T-cell (primary cell): ENCODE data around the gene GRM5. TPM values are rescaled to one million over a fixed set of nuclear protein-coding genes. Genes with fewer than 3 reads are reported as not detected.
"Not testable (repeated sequence)": the region's sequence is repeated elsewhere in the genome, so short reads cannot be mapped to it uniquely, and the experiment has no call there.

ENCODE experiments used
- ATAC-seq, 4 experiments: fragments of 200-7000 bp in 3 of 4; fragments of 150-1000 bp in 1 of 4; cut with Tn5 transposase; replicated peaks in 1 of 4; 1 replicate in 3 of 4; 2 replicates in 1 of 4; pipeline ENCODE4 v1.10.0; 2021; ENCODE audit warnings: moderate library complexity in 3 of 4, mild to moderate bottlenecking in 2 of 4, moderate number of reproducible peaks in 1 of 4
- CTCF ChIA-PET, 2 donors: fragments of 300-600 bp; sonication (Branson Sonifier 250); formaldehyde crosslinking; loops; one replicate each; lab custom pipeline; 2022; ENCODE audit warnings: antibody characterized with exemption in 2 of 2; lab: Charles Lee
- POLR2A ChIA-PET, 2 donors: fragments of 300-600 bp; sonication (Branson Sonifier 250); formaldehyde crosslinking; loops; one replicate each; lab custom pipeline; 2022; ENCODE audit warnings: antibody characterized with exemption in 2 of 2; lab: Charles Lee
- DNase-seq, 35 experiments: peaks; one replicate each; pipeline versions ENCODE4 v3.0.0 to v3.0.0-alpha.2; 2013 to 2023
- H3K27ac ChIP-seq: one replicate; pipeline ENCODE4 v1.5.1; 2013; ENCODE audit warnings: low read length
- H3K27me3 ChIP-seq, 2 experiments: replicated peaks in 1 of 2; 1 replicate in 1 of 2; 2 replicates in 1 of 2; pipeline versions ENCODE4 v1.6.1 to v1.7.0; 2013; ENCODE audit warnings: low read length in 1 of 2, mixed read lengths in 1 of 2; ENCODE audit not compliant: control insufficient read depth in 2 of 2, insufficient read depth in 2 of 2; ENCODE audit errors: extremely low read depth in 1 of 2
- H3K36me3 ChIP-seq, 2 donors: 1 replicate in 1 of 2; 2 replicates in 1 of 2; pipeline versions ENCODE4 v1.6.1 to v1.7.0; 2013; ENCODE audit warnings: low read length in 1 of 2; ENCODE audit not compliant: control insufficient read depth in 2 of 2, insufficient read depth in 1 of 2; ENCODE audit errors: extremely low read depth in 1 of 2
- H3K4me1 ChIP-seq, 2 experiments: 1 replicate in 1 of 2; 2 replicates in 1 of 2; pipeline versions ENCODE4 v1.6.1 to v1.7.0; 2013; ENCODE audit warnings: low read length in 2 of 2, mixed read lengths in 1 of 2; ENCODE audit not compliant: insufficient read depth in 2 of 2, control insufficient read depth in 1 of 2; ENCODE audit errors: extremely low read depth in 1 of 2
- H3K4me3 ChIP-seq, 2 donors: 1 replicate in 1 of 2; 2 replicates in 1 of 2; pipeline versions ENCODE4 v1.5.1 to v1.7.0; 2013; ENCODE audit warnings: mild to moderate bottlenecking in 2 of 2, low read length in 1 of 2, moderate library complexity in 1 of 2; ENCODE audit not compliant: control insufficient read depth in 1 of 2; ENCODE audit errors: extremely low read depth in 1 of 2
- H3K9me3 ChIP-seq: 2 replicates; pipeline ENCODE4 v1.7.0; 2013
- H3K27ac Mint-ChIP-seq, 2 donors: one replicate each; pipeline ENCODE4 v1.8.0; 2020 to 2021; ENCODE audit warnings: mild to moderate bottlenecking in 2 of 2, mixed read lengths in 2 of 2
- H3K27me3 Mint-ChIP-seq, 2 donors: one replicate each; pipeline ENCODE4 v1.8.0; 2021 to 2022; ENCODE audit warnings: mixed read lengths in 2 of 2
- H3K36me3 Mint-ChIP-seq: one replicate; pipeline ENCODE4 v1.8.0; 2021; ENCODE audit warnings: mixed read lengths
- H3K4me1 Mint-ChIP-seq, 3 donors: one replicate each; pipeline ENCODE4 v1.8.0; 2020 to 2022; ENCODE audit warnings: mixed read lengths in 3 of 3, mild to moderate bottlenecking in 1 of 3
- H3K4me3 Mint-ChIP-seq, 3 donors: one replicate each; pipeline ENCODE4 v1.8.0; 2020 to 2022; ENCODE audit warnings: mild to moderate bottlenecking in 3 of 3, mixed read lengths in 3 of 3, moderate library complexity in 3 of 3
- H3K9me3 Mint-ChIP-seq, 3 donors: one replicate each; pipeline ENCODE4 v1.8.0; 2020 to 2022; ENCODE audit warnings: mixed read lengths in 3 of 3
- WGBS: methylation state at CpG from one replicate; pipeline ENCODE4 v1.1.5; 2013; ENCODE audit warnings: missing lambda C conversion rate; ENCODE audit not compliant: insufficient coverage; 5-methylcytosine and 5-hydroxymethylcytosine counted together
- total RNA-seq, 35 experiments: library from RNA in 6 of 35; stranded (reverse) in 6 of 35; fragments of 120-200 nt in 1 of 35; gene quantifications; one replicate each; pipeline versions ENCODE4 v1.2.1 to v1.2.4 and lab custom pipeline; 2013 to 2026

The GRM5 gene
- total RNA-seq, 5 donors from 2014 or later (not counting 1 experiment from before 2014, with no cell fraction given) = not detected

GRCh38 chr11:88463301-88463700, 602.5 kb downstream of the GRM5 start:
- WGBS = 67% methylated on average over 2 of the region's 6 CpGs
- ATAC-seq, H3K27ac Mint-ChIP-seq, POLR2A ChIA-PET, H3K4me3 Mint-ChIP-seq, H3K27me3 Mint-ChIP-seq, H3K36me3 ChIP-seq, H3K36me3 Mint-ChIP-seq, CTCF ChIA-PET, H3K4me1 ChIP-seq, H3K9me3 Mint-ChIP-seq, H3K27me3 ChIP-seq, H3K4me3 ChIP-seq, DNase-seq, H3K4me1 Mint-ChIP-seq, H3K27ac ChIP-seq, H3K9me3 ChIP-seq: not testable (repeated sequence)

- 94% methylated on average over 3 of the region's 4 CpGs for WGBS
- H3K36me3 Mint-ChIP-seq, POLR2A ChIA-PET: not testable (repeated sequence)
Measured at GRCh38 chr11:88458047-88458446, 607.7 kb downstream of the GRM5 start.

GRCh38 chr11:88455974-88456373, 609.8 kb downstream of the GRM5 start:
- ChIA-PET POLR2A (interaction anchor here (0.6 to 1.2 kb wide), 2 partner anchors 10 to 40 kb away, joined by 3 read pairs; no protein-coding TSS in a partner anchor), CTCF (interaction anchor here in 1 of 2 donors (0.7 kb wide), 1 partner anchor 319 kb away, joined by 4 read pairs; no protein-coding TSS in a partner anchor)
- no peaks in the 10 kb centered on the region for H3K36me3 ChIP-seq
- no peaks in the 10 kb centered on the region for H3K4me1 ChIP-seq
- Mint-ChIP-seq H3K9me3 (peaks cover 0 to 3% (median 0%) of the 10 kb centered on the region in 3 donors), H3K36me3 (no peaks in the 10 kb centered on the region), H3K27ac (no peak overlapping the region), H3K27me3 (no peaks in the 10 kb centered on the region), H3K4me3 (no peak overlapping the region), H3K4me1 (no peaks in the 10 kb centered on the region)
- WGBS = 100% methylated on average over 2 of the region's 2 CpGs
- H3K27ac ChIP-seq = no peak overlapping the region
- DNase-seq (no peak), ATAC-seq (no peak)
- H3K4me3 ChIP-seq = no peak overlapping the region
- no peaks in the 10 kb centered on the region for H3K9me3 ChIP-seq
- no peaks in the 10 kb centered on the region for H3K27me3 ChIP-seq

More at GRCh38 chr11:88458047-88458446, 607.7 kb downstream of the GRM5 start:
- H3K4me1 Mint-ChIP-seq, H3K27me3 ChIP-seq, CTCF ChIA-PET, H3K4me1 ChIP-seq, ATAC-seq, DNase-seq, H3K36me3 ChIP-seq, H3K27me3 Mint-ChIP-seq, H3K9me3 ChIP-seq, H3K27ac ChIP-seq, H3K27ac Mint-ChIP-seq, H3K9me3 Mint-ChIP-seq, H3K4me3 ChIP-seq, H3K4me3 Mint-ChIP-seq: not testable (repeated sequence)

- Mint-ChIP-seq H3K27me3 (no peaks in the 10 kb centered on the region), H3K4me1 (no peaks in the 10 kb centered on the region), H3K4me3 (no peak overlapping the region), H3K36me3 (no peaks in the 10 kb centered on the region), H3K9me3 (peaks cover 0 to 3% (median 0%) of the 10 kb centered on the region in 3 donors), H3K27ac (no peak overlapping the region)
- ChIA-PET CTCF (no interaction called here), POLR2A (no interaction called here)
- Histone ChIP-seq H3K27me3 (no peaks in the 10 kb centered on the region), H3K36me3 (no peaks in the 10 kb centered on the region), H3K4me3 (no peak overlapping the region), H3K4me1 (no peaks in the 10 kb centered on the region), H3K9me3 (no peaks in the 10 kb centered on the region), H3K27ac (no peak overlapping the region)
- DNase-seq (no peak), ATAC-seq (no peak)
- 82% methylated on average over 2 of the region's 3 CpGs for WGBS
Measured at GRCh38 chr11:88454881-88455280, 610.9 kb downstream of the GRM5 start.

Other genes with a start within 250 kb of the GRM5 start
- gene TYR, start 111.9 kb upstream of the GRM5 start, total RNA-seq = not detected